HepG2 (cell line): ENCODE data around the gene ZMPSTE24. TPM values are rescaled to one million over a fixed set of nuclear protein-coding genes. Genes with fewer than 3 reads are reported as not detected.
A peak's percentile ranks its signal among the peaks of the same experiment; 100 is the strongest.

ENCODE experiments used
- ARID5B ChIP-seq: IDR thresholded peaks from 2 replicates; pipeline ENCODE4 v1.4.0; 2020; ENCODE audit warnings: mild to moderate bottlenecking, missing genetic modification reagents
- EP300 ChIP-seq, 3 experiments: sonication (generic) in 1 of 3; formaldehyde crosslinking in 1 of 3; IDR thresholded peaks; 2 replicates each; pipeline versions ENCODE4 v1.5.1 to v1.6.1; 2011 to 2020; ENCODE audit warnings: low read depth in 2 of 3, low read length in 2 of 3, borderline replicate concordance in 1 of 3, improper control_type of control experiment in 1 of 3, mild to moderate bottlenecking in 1 of 3, missing genetic modification reagents in 1 of 3, moderate library complexity in 1 of 3
- ESRRA ChIP-seq: sonication (generic); formaldehyde crosslinking; IDR thresholded peaks from 2 replicates; pipeline ENCODE4 v1.5.1; 2020; ENCODE audit warnings: mild to moderate bottlenecking, low read depth, missing genetic modification reagents
- ETV5 ChIP-seq: IDR thresholded peaks from 2 replicates; pipeline ENCODE4 v1.6.1; 2018; ENCODE audit warnings: missing biosample characterization, missing genetic modification reagents, inconsistent platforms, borderline replicate concordance
- EZH2 ChIP-seq: conservative IDR thresholded peaks from 2 replicates; pipeline ENCODE4 v1.6.1; 2012; ENCODE audit warnings: mild to moderate bottlenecking, low read depth, low read length, moderate library complexity
- FOSL1 ChIP-seq: sonication (generic); formaldehyde crosslinking; IDR thresholded peaks from 2 replicates; pipeline ENCODE4 v1.9.0; 2021; ENCODE audit warnings: missing genetic modification reagents, borderline replicate concordance
- HDAC1 ChIP-seq: sonication (generic); formaldehyde crosslinking; IDR thresholded peaks from 2 replicates; pipeline ENCODE4 v1.5.1; 2020; ENCODE audit warnings: mild to moderate bottlenecking, missing genetic modification reagents
- MEIS1 ChIP-seq: sonication (generic); formaldehyde crosslinking; IDR thresholded peaks from 2 replicates; pipeline ENCODE4 v1.9.0; 2021; ENCODE audit warnings: mild to moderate bottlenecking, missing genetic modification reagents, moderate library complexity, borderline replicate concordance
- MIER3 ChIP-seq: IDR thresholded peaks from 2 replicates; pipeline ENCODE4 v1.6.1; 2016; ENCODE audit warnings: missing compliant biosample characterization, borderline replicate concordance
- RARA ChIP-seq: IDR thresholded peaks from 2 replicates; pipeline ENCODE4 v1.6.1; 2016; ENCODE audit warnings: missing genetic modification reagents, missing compliant biosample characterization
- SAFB2 ChIP-seq: sonication (generic); formaldehyde crosslinking; IDR thresholded peaks from 2 replicates; pipeline ENCODE4 v1.5.1; 2020; ENCODE audit warnings: missing genetic modification reagents, low read depth, mild to moderate bottlenecking, borderline replicate concordance
- TBL1XR1 ChIP-seq: fragments of 150-350 bp; IDR thresholded peaks from 2 replicates; pipeline ENCODE4 v1.6.1; 2014; ENCODE audit warnings: borderline replicate concordance, low read length; ENCODE audit not compliant: partially characterized antibody
- TCF7 ChIP-seq: sonication (generic); IDR thresholded peaks from 2 replicates; pipeline ENCODE4 v1.6.1; 2016; ENCODE audit warnings: antibody characterized with exemption, low read depth
- TFAP4 ChIP-seq: sonication (generic); IDR thresholded peaks from 2 replicates; pipeline ENCODE4 v1.6.1; 2016; ENCODE audit warnings: low read depth, borderline replicate concordance
- ZBTB25 ChIP-seq: IDR thresholded peaks from 2 replicates; pipeline ENCODE4 v1.6.1; 2018; ENCODE audit warnings: missing genetic modification reagents
- ZFP1 ChIP-seq: IDR thresholded peaks from 2 replicates; pipeline ENCODE4 v1.6.1; 2016
- ZFP90 ChIP-seq: sonication (generic); formaldehyde crosslinking; IDR thresholded peaks from 2 replicates; pipeline ENCODE4 v1.8.0; 2022; ENCODE audit warnings: missing genetic modification reagents, mild to moderate bottlenecking, inconsistent platforms, borderline replicate concordance
- ZNF260 ChIP-seq: sonication (generic); formaldehyde crosslinking; IDR thresholded peaks from 2 replicates; pipeline ENCODE4 v1.4.0; 2020; ENCODE audit warnings: missing genetic modification reagents, low read depth, mild to moderate bottlenecking, borderline replicate concordance
- ZNF326 ChIP-seq: sonication (generic); formaldehyde crosslinking; IDR thresholded peaks from 2 replicates; pipeline ENCODE4 v1.4.0; 2020; ENCODE audit warnings: missing genetic modification reagents, borderline replicate concordance
- ZNF333 ChIP-seq: sonication (generic); formaldehyde crosslinking; IDR thresholded peaks from 2 replicates; pipeline ENCODE4 v1.4.0; 2020; ENCODE audit warnings: mild to moderate bottlenecking, missing genetic modification reagents, borderline replicate concordance
- ZNF644 ChIP-seq: IDR thresholded peaks from 2 replicates; pipeline ENCODE4 v1.6.1; 2016; ENCODE audit warnings: low read depth
- ZSCAN5A ChIP-seq: sonication (generic); formaldehyde crosslinking; IDR thresholded peaks from 2 replicates; pipeline ENCODE4 v1.8.0; 2022; ENCODE audit warnings: mild to moderate bottlenecking, missing genetic modification reagents, borderline replicate concordance
- polyA plus RNA-seq, 8 experiments: library from polyadenylated mRNA; depleted of rRNA in 3 of 8; stranded (reverse) in 7 of 8; unstranded in 1 of 8; fragments of >200 nt; fragmentation: Illumina TruSeq in 4 of 8; extraction: Trizol in 4 of 8; gene quantifications; 2 replicates each; pipeline versions ENCODE4 v1.2.1 to v1.2.3, GENCODE V29; 2011 to 2016; ENCODE audit warnings: low read depth in 4 of 8, missing spikeins in 1 of 8, mixed read lengths in 1 of 8; ENCODE audit not compliant: insufficient read depth in 1 of 8
- total RNA-seq, 5 experiments: library from RNA; depleted of rRNA; stranded (reverse); fragments of >200 nt; fragmentation: Illumina TruSeq; extraction: Trizol; gene quantifications; 2 replicates each; pipeline ENCODE4 v1.2.3, GENCODE V29; 2016; ENCODE audit warnings: low read depth in 1 of 5

Gene ZMPSTE24
- total and polyA plus RNA-seq, 2 of the 13 experiments (the other 11 are each of a cell fraction or from before 2014, with no cell fraction given) = 13.6 to 60.2 TPM

- TF ChIP-seq ZSCAN5A (no peak), TBL1XR1 (peak; percentile 6), RARA (CRISPR knock-in tag) (peak; percentile 91), ZNF333 (CRISPR knock-in tag) (no peak), ESRRA (CRISPR knock-in tag) (0 out of 2 replicates have a peak, but pooled peaks have one; percentile 32), HDAC1 (CRISPR knock-in tag) (peak; percentile 37; the same call in 1 of the 2 replicates), TFAP4 (peak; percentile 41; the same call in 1 of the 2 replicates), EZH2 (no peak), FOSL1 (CRISPR knock-in tag) (peak; percentile 21; the same call in 1 of the 2 replicates), ZFP90 (CRISPR knock-in tag) (no peak), EP300 (IDR thresholded peaks at IDR 0.05; ENCODE audit: low read depth in 2 of 2, low read length in 2 of 2) (peak in 1 of 2 experiments; percentile 73; a peak in 2 of 4 replicates), EP300 (CRISPR knock-in tag; IDR thresholded peaks at IDR 0.05; ENCODE audit: borderline replicate concordance) (no peak; the same call in 1 of the 2 replicates), ZFP1 (CRISPR knock-in tag) (no peak), SAFB2 (CRISPR knock-in tag) (no peak), ZNF260 (CRISPR knock-in tag) (no peak), ZNF644 (0 out of 2 replicates have a peak, but pooled peaks have one; percentile 25), MIER3 (CRISPR knock-in tag) (no peak), ARID5B (peak; percentile 64), ZNF326 (CRISPR knock-in tag) (no peak), MEIS1 (0 out of 2 replicates have a peak, but pooled peaks have one; percentile 14), ETV5 (0 out of 2 replicates have a peak, but pooled peaks have one; percentile 26), ZBTB25 (CRISPR knock-in tag) (no peak), TCF7 (no peak)
Measured at GRCh38 chr1:40313329-40313957, 55.4 kb downstream of the ZMPSTE24 start (continued).
